GM21825 (cell line): ENCODE measurements around the gene EPB41.
"Not testable (repeated sequence)": the region's sequence is repeated elsewhere in the genome, so short reads cannot be mapped to it uniquely, and the experiment has no call there.

Source experiments
- ATAC-seq: cut with Tn5 transposase; IDR thresholded peaks from one replicate; pipeline ENCODE4 v1.9.1; 2021; ENCODE audit warnings: mild to moderate bottlenecking, moderate library complexity; ENCODE audit not compliant: unreplicated experiment

The EPB41 gene

GRCh38 chr1:29094954-29095353, 180.6 kb downstream of the EPB41 start:
- no peak for ATAC-seq

GRCh38 chr1:29096231-29096886, 182.0 kb downstream of the EPB41 start:
- no peak for ATAC-seq

- no peak for ATAC-seq
Observed at GRCh38 chr1:29099286-29099685, 184.9 kb downstream of the EPB41 start.

GRCh38 chr1:29100487-29100886, 186.1 kb downstream of the EPB41 start:
- no peak for ATAC-seq

- ATAC-seq = no peak
Observed at GRCh38 chr1:29105822-29106221, 191.5 kb downstream of the EPB41 start.

GRCh38 chr1:29108041-29108440, 193.7 kb downstream of the EPB41 start:
- not testable (repeated sequence) for ATAC-seq

- no peak for ATAC-seq
Observed at GRCh38 chr1:29112705-29113412, 198.5 kb downstream of the EPB41 start.

- ATAC-seq = no peak
Observed at GRCh38 chr1:29113413-29114117, 199.2 kb downstream of the EPB41 start.

- ATAC-seq = no peak
Observed at GRCh38 chr1:29114654-29115053, 200.3 kb downstream of the EPB41 start.

- ATAC-seq = no peak
Observed at GRCh38 chr1:29117381-29117780, 203.0 kb downstream of the EPB41 start.

GRCh38 chr1:29119121-29119929, 205.0 kb downstream of the EPB41 start:
- ATAC-seq = no peak

GRCh38 chr1:29120367-29120766, 206.0 kb downstream of the EPB41 start:
- ATAC-seq = no peak

GRCh38 chr1:29120947-29121485, 206.6 kb downstream of the EPB41 start:
- no peak for ATAC-seq

GRCh38 chr1:29121516-29121935, 207.2 kb downstream of the EPB41 start:
- no peak for ATAC-seq

GRCh38 chr1:29121936-29122681, 207.7 kb downstream of the EPB41 start:
- no peak for ATAC-seq

GRCh38 chr1:29122682-29123052, 208.3 kb downstream of the EPB41 start:
- ATAC-seq = no peak

- ATAC-seq = no peak
Observed at GRCh38 chr1:29123053-29123886, 208.9 kb downstream of the EPB41 start.

- ATAC-seq = no peak
Observed at GRCh38 chr1:29123887-29124365, 209.6 kb downstream of the EPB41 start, which contains the start of gene TMEM200B. TMEM200B (minus strand) TSS chr1:29123903; CDS start chr1:29121828, 2,075 bp downstream.
